H9 (cell line): ENCODE data around the gene DCX. TPM values are rescaled to one million over a fixed set of nuclear protein-coding genes. Genes with fewer than 3 reads are reported as not detected.

Source experiments
- DNase-seq: peaks from one replicate; pipeline ENCODE4 v3.0.0-alpha.2; 2017
- H2AFZ ChIP-seq: one replicate; pipeline ENCODE4 v1.6.1; 2013; ENCODE audit warnings: mild to moderate bottlenecking, low read length, control low read depth, moderate library complexity
- H2AK5ac ChIP-seq: 2 replicates; pipeline ENCODE4 v1.6.1; 2013; ENCODE audit warnings: low read length, control low read depth, mixed read lengths; ENCODE audit not compliant: insufficient read length
- H2BK120ac ChIP-seq: one replicate; pipeline ENCODE4 v1.6.1; 2013; ENCODE audit warnings: low read depth, mild to moderate bottlenecking, low read length, control low read depth, inconsistent platforms; ENCODE audit not compliant: poor library complexity, severe bottlenecking
- H2BK12ac ChIP-seq: 2 replicates; pipeline ENCODE4 v1.6.1; 2013; ENCODE audit warnings: low read length, control low read depth, mixed read lengths, low read depth; ENCODE audit not compliant: insufficient read length
- H2BK15ac ChIP-seq: 2 replicates; pipeline ENCODE4 v1.6.1; 2013; ENCODE audit warnings: low read depth, low read length, control low read depth
- H2BK20ac ChIP-seq: one replicate; pipeline ENCODE4 v1.6.1; 2013; ENCODE audit warnings: low read depth, mild to moderate bottlenecking, low read length, control low read depth, inconsistent platforms; ENCODE audit not compliant: poor library complexity, severe bottlenecking
- H2BK5ac ChIP-seq: 2 replicates; pipeline ENCODE4 v1.6.1; 2013; ENCODE audit warnings: low read length, control low read depth, mixed read lengths; ENCODE audit not compliant: insufficient read length
- H3K14ac ChIP-seq: 2 replicates; pipeline ENCODE4 v1.6.1; 2013; ENCODE audit warnings: low read length, control low read depth; ENCODE audit not compliant: insufficient read depth
- H3K18ac ChIP-seq: 2 replicates; pipeline ENCODE4 v1.6.1; 2013; ENCODE audit warnings: low read depth, mild to moderate bottlenecking, mixed read lengths, low read length, control low read depth; ENCODE audit not compliant: insufficient read length
- H3K23ac ChIP-seq: 2 replicates; pipeline ENCODE4 v1.6.1; 2013; ENCODE audit warnings: low read length, control low read depth, mixed read lengths, low read depth; ENCODE audit not compliant: insufficient read length
- H3K23me2 ChIP-seq: 2 replicates; pipeline ENCODE4 v1.6.1; 2013; ENCODE audit warnings: low read depth, mild to moderate bottlenecking, mixed read lengths, low read length, control low read depth; ENCODE audit not compliant: insufficient read length, poor library complexity, severe bottlenecking
- H3K27ac ChIP-seq: 2 replicates; pipeline ENCODE4 v1.5.1; 2013; ENCODE audit warnings: low read length, control low read depth, mixed read lengths, low read depth; ENCODE audit not compliant: insufficient read length
- H3K27me3 ChIP-seq: 2 replicates; pipeline ENCODE4 v1.6.1; 2013; ENCODE audit warnings: low read length, control low read depth, inconsistent platforms; ENCODE audit not compliant: insufficient read depth
- H3K4ac ChIP-seq: 2 replicates; pipeline ENCODE4 v1.6.1; 2013; ENCODE audit warnings: low read depth, mild to moderate bottlenecking, control low read depth, inconsistent platforms, low read length, moderate library complexity
- H3K4me1 ChIP-seq: 2 replicates; pipeline ENCODE4 v1.6.1; 2013; ENCODE audit warnings: low read length, control low read depth, inconsistent platforms; ENCODE audit not compliant: insufficient read depth
- H3K4me2 ChIP-seq: 2 replicates; pipeline ENCODE4 v1.6.1; 2013; ENCODE audit warnings: low read length, control low read depth, mixed read lengths; ENCODE audit not compliant: insufficient read length, insufficient read depth
- H3K56ac ChIP-seq: 2 replicates; pipeline ENCODE4 v1.6.1; 2013; ENCODE audit warnings: low read depth, mild to moderate bottlenecking, mixed read lengths, low read length, control low read depth; ENCODE audit not compliant: insufficient read length
- H3K79me1 ChIP-seq: 2 replicates; pipeline ENCODE4 v1.6.1; 2013; ENCODE audit warnings: low read depth, mild to moderate bottlenecking, moderate library complexity, low read length, control low read depth, inconsistent platforms; ENCODE audit not compliant: insufficient read depth, poor library complexity, severe bottlenecking
- H3K79me2 ChIP-seq: 2 replicates; pipeline ENCODE4 v1.6.1; 2013; ENCODE audit warnings: low read length, control low read depth, inconsistent platforms; ENCODE audit not compliant: insufficient read depth
- H3K9ac ChIP-seq: 2 replicates; pipeline ENCODE4 v1.6.1; 2013; ENCODE audit warnings: low read length, control low read depth, mixed read lengths; ENCODE audit not compliant: insufficient read length; ENCODE audit errors: extremely low read depth
- H3K9me3 ChIP-seq: one replicate; pipeline ENCODE4 v1.6.1; 2013; ENCODE audit warnings: low read depth, low read length, inconsistent platforms; ENCODE audit not compliant: control insufficient read depth
- H3T11ph ChIP-seq: one replicate; pipeline ENCODE4 v1.6.1; 2013; ENCODE audit warnings: mild to moderate bottlenecking, low read length, control low read depth, inconsistent platforms
- H4K20me1 ChIP-seq: one replicate; pipeline ENCODE4 v1.6.1; 2013; ENCODE audit not compliant: control insufficient read depth, insufficient read length, insufficient read depth
- H4K5ac ChIP-seq: 2 replicates; pipeline ENCODE4 v1.6.1; 2013; ENCODE audit warnings: low read depth, mild to moderate bottlenecking, mixed read lengths, low read length, control low read depth; ENCODE audit not compliant: insufficient read length
- H4K8ac ChIP-seq: replicated peaks from 2 replicates; pipeline ENCODE4 v1.6.1; 2013; ENCODE audit warnings: low read length, control low read depth, mixed read lengths, low read depth; ENCODE audit not compliant: insufficient read length
- H4K91ac ChIP-seq: 2 replicates; pipeline ENCODE4 v1.6.1; 2013; ENCODE audit warnings: low read depth, mild to moderate bottlenecking, moderate library complexity, mixed read lengths, low read length, control low read depth; ENCODE audit not compliant: insufficient read length
- H3K27ac Mint-ChIP-seq, 3 experiments: 2 replicates in 2 of 3; 3 replicates in 1 of 3; pipeline ENCODE4 v1.8.0; 2020 to 2021; ENCODE audit warnings: mixed read lengths in 3 of 3, mild to moderate bottlenecking in 1 of 3, moderate library complexity in 1 of 3
- H3K27me3 Mint-ChIP-seq: 2 replicates; pipeline ENCODE4 v1.8.0; 2021; ENCODE audit warnings: low read depth, mild to moderate bottlenecking, moderate library complexity, mixed read lengths
- H3K36me3 Mint-ChIP-seq, 3 experiments: 2 replicates in 2 of 3; 3 replicates in 1 of 3; pipeline ENCODE4 v1.8.0; 2020 to 2021; ENCODE audit warnings: low read depth in 3 of 3, mixed read lengths in 3 of 3; ENCODE audit not compliant: insufficient read depth in 1 of 3
- H3K4me1 Mint-ChIP-seq, 2 experiments: 2 replicates each; pipeline ENCODE4 v1.8.0; 2020; ENCODE audit warnings: mixed read lengths in 2 of 2
- H3K4me3 Mint-ChIP-seq, 2 experiments: 2 replicates in 1 of 2; 3 replicates in 1 of 2; pipeline ENCODE4 v1.8.0; 2020 to 2021; ENCODE audit warnings: mild to moderate bottlenecking in 2 of 2, mixed read lengths in 2 of 2, moderate library complexity in 1 of 2
- H3K9me3 Mint-ChIP-seq, 2 experiments: 2 replicates in 1 of 2; 3 replicates in 1 of 2; pipeline ENCODE4 v1.8.0; 2020; ENCODE audit warnings: mild to moderate bottlenecking in 2 of 2, mixed read lengths in 2 of 2, moderate library complexity in 1 of 2
- WGBS: extraction: QIAGEN DNeasy Blood & Tissue Kit; methylation state at CpG from one replicate; pipeline ENCODE4 v1.1.7; 2013; ENCODE audit warnings: missing lambda C conversion rate, low lambda C conversion rate, mixed read lengths; ENCODE audit not compliant: insufficient read length; ENCODE audit errors: extremely low coverage; 5-methylcytosine and 5-hydroxymethylcytosine counted together
- total RNA-seq: library from RNA; stranded (reverse); gene quantifications from 2 replicates; pipeline ENCODE4 v1.2.1, GENCODE V29; 2021
- TF ChIP-seq, protein P1 (sequence below): fragments of 200-600 bp; sonication (generic); conservative IDR thresholded peaks from 3 replicates; pipeline ENCODE4 v1.8.0; 2021; ENCODE audit warnings: antibody characterized with exemption, mild to moderate bottlenecking

The DCX gene
- total RNA-seq, 1 experiment from 2014 or later: 2.0 TPM

GRCh38 chrX:111407948-111408347, 4.0 kb downstream of the DCX start:
- H3K79me1 ChIP-seq: no peaks in the 10 kb centered on the region
- no peaks in the 10 kb centered on the region for H3K27me3 ChIP-seq
- TF ChIP-seq, protein P1, sequence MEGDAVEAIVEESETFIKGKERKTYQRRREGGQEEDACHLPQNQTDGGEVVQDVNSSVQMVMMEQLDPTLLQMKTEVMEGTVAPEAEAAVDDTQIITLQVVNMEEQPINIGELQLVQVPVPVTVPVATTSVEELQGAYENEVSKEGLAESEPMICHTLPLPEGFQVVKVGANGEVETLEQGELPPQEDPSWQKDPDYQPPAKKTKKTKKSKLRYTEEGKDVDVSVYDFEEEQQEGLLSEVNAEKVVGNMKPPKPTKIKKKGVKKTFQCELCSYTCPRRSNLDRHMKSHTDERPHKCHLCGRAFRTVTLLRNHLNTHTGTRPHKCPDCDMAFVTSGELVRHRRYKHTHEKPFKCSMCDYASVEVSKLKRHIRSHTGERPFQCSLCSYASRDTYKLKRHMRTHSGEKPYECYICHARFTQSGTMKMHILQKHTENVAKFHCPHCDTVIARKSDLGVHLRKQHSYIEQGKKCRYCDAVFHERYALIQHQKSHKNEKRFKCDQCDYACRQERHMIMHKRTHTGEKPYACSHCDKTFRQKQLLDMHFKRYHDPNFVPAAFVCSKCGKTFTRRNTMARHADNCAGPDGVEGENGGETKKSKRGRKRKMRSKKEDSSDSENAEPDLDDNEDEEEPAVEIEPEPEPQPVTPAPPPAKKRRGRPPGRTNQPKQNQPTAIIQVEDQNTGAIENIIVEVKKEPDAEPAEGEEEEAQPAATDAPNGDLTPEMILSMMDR: no peak
- H3K4me1 ChIP-seq: peaks cover 18% of the 10 kb centered on the region
- H3K27me3 Mint-ChIP-seq: peaks cover 5% of the 10 kb centered on the region
- WGBS: no CpG with 5 or more reads among the region's 3 CpGs
- peaks cover 37 to 50% of the 10 kb centered on the region in 2 experiments for H3K4me1 Mint-ChIP-seq
- no peak overlapping the region for H3K14ac ChIP-seq
- DNase-seq: no peak
- H3K18ac ChIP-seq: no peak overlapping the region
- H3K56ac ChIP-seq: no peak overlapping the region
- H2AFZ ChIP-seq: no peak overlapping the region
- no peak overlapping the region for H4K8ac ChIP-seq
- no peak overlapping the region for H3K4ac ChIP-seq
- H3K9me3 ChIP-seq: no peaks in the 10 kb centered on the region
- no peak overlapping the region for H2BK20ac ChIP-seq
- H2BK12ac ChIP-seq: no peak overlapping the region
- no peak overlapping the region for H3K9ac ChIP-seq
- no peak overlapping the region for H2BK5ac ChIP-seq
- H2BK120ac ChIP-seq: no peak overlapping the region
- H3K79me2 ChIP-seq: no peaks in the 10 kb centered on the region
- no peak overlapping the region for H2BK15ac ChIP-seq
- H3K23ac ChIP-seq: no peak overlapping the region
- no peak overlapping the region for H3K4me3 Mint-ChIP-seq
- H3K4me2 ChIP-seq: no peak overlapping the region
- H3K23me2 ChIP-seq: no peaks in the 10 kb centered on the region
- no peak overlapping the region for H4K91ac ChIP-seq
- H4K5ac ChIP-seq: no peak overlapping the region
- H4K20me1 ChIP-seq: no peaks in the 10 kb centered on the region
- no peak overlapping the region for H3K27ac ChIP-seq
- H3T11ph ChIP-seq: no peak overlapping the region
- no peak overlapping the region for H2AK5ac ChIP-seq
- no peaks in the 10 kb centered on the region; a peak in 1 of 7 replicates for H3K36me3 Mint-ChIP-seq
- no peak overlapping the region for H3K27ac Mint-ChIP-seq
- no peaks in the 10 kb centered on the region; a peak in 1 of 5 replicates for H3K9me3 Mint-ChIP-seq
